IMR-90 (cell line): ENCODE data around the gene RBBP8NL.

Experiments used
- MAFK ChIP-seq: IDR thresholded peaks from 2 replicates; pipeline ENCODE4 v1.6.1; 2012; ENCODE audit warnings: low read depth, low read length, improper control_type of control experiment
- MXI1 ChIP-seq: IDR thresholded peaks from 2 replicates; pipeline ENCODE4 v1.6.1; 2012; ENCODE audit warnings: low read depth, mild to moderate bottlenecking, low read length, moderate library complexity, borderline replicate concordance
- POLR2A ChIP-seq: IDR thresholded peaks from 2 replicates; pipeline ENCODE4 v1.6.1; 2012; ENCODE audit warnings: mild to moderate bottlenecking, low read depth, low read length
- RCOR1 ChIP-seq: IDR thresholded peaks from 2 replicates; pipeline ENCODE4 v1.6.1; 2012; ENCODE audit warnings: mild to moderate bottlenecking, low read length, improper control_type of control experiment; ENCODE audit not compliant: insufficient replicate concordance
- TF ChIP-seq, protein P1 (sequence below): conservative IDR thresholded peaks from 2 replicates; pipeline ENCODE4 v1.5.1; 2012; ENCODE audit warnings: mild to moderate bottlenecking, low read depth, low read length, improper control_type of control experiment

- TF ChIP-seq, protein P1, sequence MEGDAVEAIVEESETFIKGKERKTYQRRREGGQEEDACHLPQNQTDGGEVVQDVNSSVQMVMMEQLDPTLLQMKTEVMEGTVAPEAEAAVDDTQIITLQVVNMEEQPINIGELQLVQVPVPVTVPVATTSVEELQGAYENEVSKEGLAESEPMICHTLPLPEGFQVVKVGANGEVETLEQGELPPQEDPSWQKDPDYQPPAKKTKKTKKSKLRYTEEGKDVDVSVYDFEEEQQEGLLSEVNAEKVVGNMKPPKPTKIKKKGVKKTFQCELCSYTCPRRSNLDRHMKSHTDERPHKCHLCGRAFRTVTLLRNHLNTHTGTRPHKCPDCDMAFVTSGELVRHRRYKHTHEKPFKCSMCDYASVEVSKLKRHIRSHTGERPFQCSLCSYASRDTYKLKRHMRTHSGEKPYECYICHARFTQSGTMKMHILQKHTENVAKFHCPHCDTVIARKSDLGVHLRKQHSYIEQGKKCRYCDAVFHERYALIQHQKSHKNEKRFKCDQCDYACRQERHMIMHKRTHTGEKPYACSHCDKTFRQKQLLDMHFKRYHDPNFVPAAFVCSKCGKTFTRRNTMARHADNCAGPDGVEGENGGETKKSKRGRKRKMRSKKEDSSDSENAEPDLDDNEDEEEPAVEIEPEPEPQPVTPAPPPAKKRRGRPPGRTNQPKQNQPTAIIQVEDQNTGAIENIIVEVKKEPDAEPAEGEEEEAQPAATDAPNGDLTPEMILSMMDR, result no peak
- TF ChIP-seq RCOR1, result no peak
- no peak for TF ChIP-seq POLR2A
- TF ChIP-seq MAFK, result no peak
- TF ChIP-seq MXI1, result no peak
These were observed 26.0 kb downstream of the RBBP8NL start for GRCh38 chr20:62401331-62401779.
